Peyer's patch (tissue), 4 donors: ENCODE measurements around the gene TRIO. TPM values are rescaled to one million over a fixed set of nuclear protein-coding genes. Genes with fewer than 3 reads are reported as not detected.

Experiments used
- DNase-seq, 3 donors: peaks; one replicate each; pipeline ENCODE4 v3.0.0-alpha.2; 2017 to 2019
- H3K27ac ChIP-seq, 4 donors: fragments of 200-600 bp; sonication (generic); one replicate each; pipeline ENCODE4 v1.5.1; 2016 to 2019
- H3K27me3 ChIP-seq, 2 donors: fragments of 200-600 bp; sonication (generic); one replicate each; pipeline ENCODE4 v1.5.1; 2019
- H3K36me3 ChIP-seq, 3 donors: fragments of 200-600 bp; sonication (generic); one replicate each; pipeline ENCODE4 v1.5.1; 2016 to 2019
- H3K4me1 ChIP-seq, 4 donors: fragments of 200-600 bp; sonication (generic); one replicate each; pipeline ENCODE4 v1.5.1; 2016 to 2019
- H3K4me3 ChIP-seq, 4 donors: fragments of 200-600 bp; sonication (generic); 1 replicate in 3 of 4; 2 replicates in 1 of 4; pipeline ENCODE4 v1.5.1; 2016 to 2019; ENCODE audit warnings: mild to moderate bottlenecking in 1 of 4
- H3K9me3 ChIP-seq, 4 donors: fragments of 200-600 bp; sonication (generic); one replicate each; pipeline ENCODE4 v1.5.1; 2016 to 2019; ENCODE audit warnings: mild to moderate bottlenecking in 1 of 4
- POLR2A ChIP-seq, 2 donors: fragments of 450-650 bp; IDR thresholded peaks; one replicate each; pipeline ENCODE4 v1.5.1; 2017; ENCODE audit warnings: antibody characterized with exemption in 2 of 2, mild to moderate bottlenecking in 2 of 2, moderate library complexity in 2 of 2
- total RNA-seq, 4 donors: library from RNA; depleted of rRNA; stranded (reverse); fragments of >200 nt; gene quantifications; one replicate each; pipeline ENCODE4 v1.1.0, GENCODE V29; 2016
- TF ChIP-seq, protein P1 (sequence below), 6 experiments: fragments of 450-650 bp in 4 of 6; fragments of 200-600 bp in 2 of 6; sonication (generic) in 1 of 6; IDR thresholded peaks; one replicate each; pipeline ENCODE4 v1.5.1; 2017 to 2019; ENCODE audit warnings: antibody characterized with exemption in 6 of 6, mild to moderate bottlenecking in 3 of 6, moderate library complexity in 1 of 6

Gene TRIO
- total RNA-seq, 4 donors from 2014 or later, result 171 to 456 (median 340) TPM

DNA sequence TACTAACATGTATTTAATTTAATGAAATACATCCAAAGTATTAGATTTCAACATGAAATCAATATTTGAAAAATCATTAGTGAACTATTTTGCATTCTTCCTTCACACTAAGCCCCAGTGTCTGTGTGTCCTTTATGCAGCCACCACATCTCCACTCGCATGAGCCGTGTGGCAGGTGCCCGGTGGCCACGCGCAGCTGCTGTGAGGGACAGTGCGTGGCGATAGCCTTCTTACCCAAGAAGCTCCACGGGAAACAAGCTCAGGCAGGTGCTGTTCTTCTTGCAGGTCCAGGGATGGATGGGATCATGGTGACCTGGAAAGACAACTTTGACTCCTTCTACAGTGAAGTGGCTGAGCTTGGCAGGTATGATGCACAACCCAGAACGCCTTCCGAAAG, 359.1 kb downstream of the TRIO start:
- H3K9me3 ChIP-seq, result no peaks in the 10 kb centered on the region
- DNase-seq, result no peak
- TF ChIP-seq, protein P1, sequence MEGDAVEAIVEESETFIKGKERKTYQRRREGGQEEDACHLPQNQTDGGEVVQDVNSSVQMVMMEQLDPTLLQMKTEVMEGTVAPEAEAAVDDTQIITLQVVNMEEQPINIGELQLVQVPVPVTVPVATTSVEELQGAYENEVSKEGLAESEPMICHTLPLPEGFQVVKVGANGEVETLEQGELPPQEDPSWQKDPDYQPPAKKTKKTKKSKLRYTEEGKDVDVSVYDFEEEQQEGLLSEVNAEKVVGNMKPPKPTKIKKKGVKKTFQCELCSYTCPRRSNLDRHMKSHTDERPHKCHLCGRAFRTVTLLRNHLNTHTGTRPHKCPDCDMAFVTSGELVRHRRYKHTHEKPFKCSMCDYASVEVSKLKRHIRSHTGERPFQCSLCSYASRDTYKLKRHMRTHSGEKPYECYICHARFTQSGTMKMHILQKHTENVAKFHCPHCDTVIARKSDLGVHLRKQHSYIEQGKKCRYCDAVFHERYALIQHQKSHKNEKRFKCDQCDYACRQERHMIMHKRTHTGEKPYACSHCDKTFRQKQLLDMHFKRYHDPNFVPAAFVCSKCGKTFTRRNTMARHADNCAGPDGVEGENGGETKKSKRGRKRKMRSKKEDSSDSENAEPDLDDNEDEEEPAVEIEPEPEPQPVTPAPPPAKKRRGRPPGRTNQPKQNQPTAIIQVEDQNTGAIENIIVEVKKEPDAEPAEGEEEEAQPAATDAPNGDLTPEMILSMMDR (IDR thresholded peaks at IDR 0.05), result no peak
- no peak for TF ChIP-seq POLR2A (IDR thresholded peaks at IDR 0.05)
- no peak overlapping the region for H3K4me3 ChIP-seq
- H3K27me3 ChIP-seq, result no peaks in the 10 kb centered on the region
- no peak overlapping the region for H3K27ac ChIP-seq
- no peaks in the 10 kb centered on the region for H3K4me1 ChIP-seq
- peaks cover 0 to 93% (median 0%) of the 10 kb centered on the region in 3 donors for H3K36me3 ChIP-seq

DNA sequence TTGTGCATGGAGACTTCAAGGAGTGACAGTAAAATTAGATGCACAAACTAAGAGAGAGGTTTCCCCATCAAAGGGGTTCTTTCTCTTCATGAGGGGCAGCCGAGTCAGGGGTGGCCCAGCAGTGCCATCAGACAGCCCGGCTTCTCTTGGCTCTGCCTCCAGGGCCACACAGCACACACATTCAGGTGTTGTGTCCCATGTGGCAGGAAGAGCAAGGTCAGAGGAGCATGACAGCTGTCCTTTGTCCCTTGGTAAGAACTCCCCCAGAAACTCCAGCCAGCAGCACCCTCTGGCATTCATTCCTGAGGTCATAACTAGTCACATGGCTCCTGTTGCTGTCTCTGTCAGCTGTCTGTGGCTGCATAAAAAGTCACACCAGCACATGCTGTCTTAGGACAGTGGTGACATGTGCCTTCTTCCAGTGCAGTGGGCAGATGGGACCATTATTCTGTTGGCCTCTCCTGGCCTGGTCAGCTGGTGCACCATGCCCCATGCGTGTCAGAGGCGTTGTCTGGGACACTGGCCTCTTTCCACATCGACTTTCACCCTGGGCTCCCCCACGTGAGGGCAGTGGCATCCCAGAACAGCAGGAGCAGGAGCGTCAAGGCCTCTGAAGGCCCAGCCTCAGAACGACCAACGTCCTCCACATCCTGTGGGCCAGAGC, 360.0 kb downstream of the TRIO start:
- Histone ChIP-seq H3K4me3 (no peak overlapping the region), H3K9me3 (no peaks in the 10 kb centered on the region), H3K27me3 (no peaks in the 10 kb centered on the region), H3K4me1 (no peaks in the 10 kb centered on the region), H3K27ac (no peak overlapping the region), H3K36me3 (peaks cover 0 to 88% (median 0%) of the 10 kb centered on the region in 3 donors)
- TF ChIP-seq POLR2A (IDR thresholded peaks at IDR 0.05), result no peak
- TF ChIP-seq, protein P1 (IDR thresholded peaks at IDR 0.05), result no peak
- no peak for DNase-seq

DNA sequence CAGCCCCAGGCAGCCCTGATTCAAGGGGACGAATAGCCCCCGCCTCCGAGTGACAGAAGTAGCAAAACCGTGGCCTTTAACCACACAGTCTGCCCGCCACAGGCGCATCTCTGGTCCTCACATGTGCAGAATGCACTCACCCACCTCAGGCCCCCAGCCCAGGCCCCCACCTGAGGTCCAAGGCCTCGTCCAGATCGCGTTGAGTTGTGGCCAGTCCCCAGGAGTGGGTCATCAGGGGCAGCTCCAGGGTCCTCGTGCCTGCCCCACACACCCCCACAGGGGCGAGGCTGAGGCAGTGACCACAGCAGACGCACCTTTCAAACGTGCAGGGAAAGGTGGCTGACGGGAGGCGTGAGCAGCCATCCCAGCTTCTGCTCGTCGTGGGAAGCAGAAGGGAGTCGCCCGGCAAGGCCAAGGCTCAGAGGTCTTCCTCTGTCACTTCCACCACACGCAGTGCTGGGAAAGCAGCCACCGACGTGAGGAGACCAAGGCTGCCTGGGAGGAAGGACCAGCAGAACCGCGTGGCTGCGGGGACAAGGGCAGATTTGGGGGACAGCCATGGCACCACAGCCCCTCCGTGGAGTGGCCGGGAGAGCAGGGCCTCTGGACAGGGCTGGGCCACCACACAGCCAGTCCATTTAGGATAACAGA, 360.7 kb downstream of the TRIO start:
- DNase-seq, result no peak
- no peak for TF ChIP-seq POLR2A (IDR thresholded peaks at IDR 0.05)
- TF ChIP-seq, protein P1 (IDR thresholded peaks at IDR 0.05), result no peak
- Histone ChIP-seq H3K27ac (no peak overlapping the region), H3K9me3 (no peaks in the 10 kb centered on the region), H3K27me3 (no peaks in the 10 kb centered on the region), H3K4me3 (no peak overlapping the region), H3K4me1 (no peaks in the 10 kb centered on the region), H3K36me3 (peaks cover 0 to 88% (median 0%) of the 10 kb centered on the region in 3 donors)

DNA sequence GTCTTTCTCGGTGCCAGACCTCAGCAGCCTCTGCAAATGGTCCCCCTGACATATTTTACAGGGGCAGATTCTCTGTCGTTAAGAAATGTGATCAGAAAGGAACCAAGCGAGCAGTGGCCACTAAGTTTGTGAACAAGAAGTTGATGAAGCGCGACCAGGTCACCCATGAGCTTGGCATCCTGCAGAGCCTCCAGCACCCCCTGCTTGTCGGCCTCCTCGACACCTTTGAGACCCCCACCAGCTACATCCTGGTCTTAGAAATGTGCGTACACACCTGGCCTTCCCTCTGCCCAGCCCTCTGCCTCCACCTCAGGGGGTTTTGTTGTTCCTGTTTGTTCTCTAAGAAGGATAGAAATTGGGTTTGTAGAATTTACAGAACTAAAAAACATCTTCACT, 361.2 kb downstream of the TRIO start:
- H3K27ac ChIP-seq, result no peak overlapping the region
- no peaks in the 10 kb centered on the region for H3K9me3 ChIP-seq
- no peak overlapping the region for H3K4me3 ChIP-seq
- DNase-seq, result no peak
- TF ChIP-seq, protein P1 (IDR thresholded peaks at IDR 0.05), result no peak
- TF ChIP-seq POLR2A (IDR thresholded peaks at IDR 0.05), result no peak
- H3K4me1 ChIP-seq, result no peaks in the 10 kb centered on the region
- peaks cover 0 to 86% (median 0%) of the 10 kb centered on the region in 3 donors for H3K36me3 ChIP-seq
- no peaks in the 10 kb centered on the region for H3K27me3 ChIP-seq

DNA sequence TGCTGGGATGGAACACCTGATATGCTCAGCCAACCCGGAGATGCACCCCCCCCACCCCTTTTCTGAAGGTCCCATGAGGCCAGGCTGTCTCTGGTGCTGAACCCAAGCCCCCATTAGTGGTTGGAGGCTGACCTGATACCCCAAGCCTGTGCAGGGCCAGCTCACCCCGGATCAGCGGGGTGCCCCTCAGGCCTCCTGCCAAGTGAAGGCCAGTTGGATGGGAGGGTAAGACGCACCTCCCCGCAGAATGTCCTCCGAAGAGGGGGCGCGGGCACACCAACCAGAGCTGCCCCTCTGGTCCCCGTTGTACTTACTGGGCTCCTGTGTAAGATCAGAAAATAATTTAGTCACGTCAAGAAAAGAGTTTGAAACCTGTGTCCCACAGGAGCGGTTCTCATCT, 361.7 kb downstream of the TRIO start:
- no peak overlapping the region for H3K4me3 ChIP-seq
- H3K4me1 ChIP-seq, result no peaks in the 10 kb centered on the region
- TF ChIP-seq, protein P1 (IDR thresholded peaks at IDR 0.05), result no peak
- TF ChIP-seq POLR2A (IDR thresholded peaks at IDR 0.05), result no peak
- no peaks in the 10 kb centered on the region for H3K9me3 ChIP-seq
- DNase-seq, result no peak
- H3K27ac ChIP-seq, result no peak overlapping the region
- H3K36me3 ChIP-seq, result peaks cover 0 to 81% (median 0%) of the 10 kb centered on the region in 3 donors
- H3K27me3 ChIP-seq, result no peaks in the 10 kb centered on the region
